ENCODE measurements around the gene TMEM272. TPM values are rescaled to one million over a fixed set of nuclear protein-coding genes. Genes with fewer than 3 reads are reported as not detected.

Gene TMEM272
- total RNA-seq, 1 experiment from 2014 or later: not detected

GRCh38 chr13:51795419-51795818 is 49.6 kb downstream of the TMEM272 start:
- no peak overlapping the region for H3K27ac Mint-ChIP-seq (ENCODE audit: low read depth, unreplicated experiment)
- no TSS peak for BruUV-seq (replicated peaks)
- no peak for DNase-seq (ENCODE audit: unreplicated experiment)
- TF ChIP-seq CTCF (IDR thresholded peaks at IDR 0.05; ENCODE audit: unreplicated experiment): no peak
- H3K4me3 Mint-ChIP-seq (ENCODE audit: unreplicated experiment): no peak overlapping the region
- no peaks in the 10 kb centered on the region for H3K9me3 Mint-ChIP-seq (ENCODE audit: unreplicated experiment)
- peaks cover 15% of the 10 kb centered on the region for H3K4me1 Mint-ChIP-seq (ENCODE audit: insufficient read depth, unreplicated experiment)
- intact Hi-C loops (cut with micrococcal nuclease): loop anchor here (5.0 to 10.0 kb wide), 3 partner anchors 208 to 511 kb away; partner anchors contain the start of gene INTS6
- H3K27me3 Mint-ChIP-seq (ENCODE audit: insufficient read depth, unreplicated experiment): no peaks in the 10 kb centered on the region
- ChIA-PET POLR2A (interaction anchor here (0.9 to 2.8 kb wide), 5 partner anchors 12 to 361 kb away, joined by 3 to 13 read pairs (median 6); partner anchors contain the start of gene INTS6), CTCF (interaction anchor here (0.7 to 5.8 kb wide), 13 partner anchors 9 to 670 kb away, joined by 3 to 49 read pairs (median 6); no protein-coding TSS in a partner anchor)
- no peaks in the 10 kb centered on the region for H3K36me3 Mint-ChIP-seq (ENCODE audit: insufficient read depth, unreplicated experiment)

GRCh38 chr13:51794964-51795363 is 50.0 kb downstream of the TMEM272 start:
- intact Hi-C loops (cut with micrococcal nuclease): loop anchor here (5.0 to 10.0 kb wide), 3 partner anchors 208 to 510 kb away; partner anchors contain the start of gene INTS6
- BruUV-seq (replicated peaks): no TSS peak
- no peak for TF ChIP-seq CTCF (IDR thresholded peaks at IDR 0.05; ENCODE audit: unreplicated experiment)
- CTCF ChIA-PET: interaction anchor here (0.6 to 5.8 kb wide), 14 partner anchors 9 to 895 kb away, joined by 3 to 49 read pairs (median 4); no protein-coding TSS in a partner anchor
- Mint-ChIP-seq H3K9me3 (ENCODE audit: unreplicated experiment) (no peaks in the 10 kb centered on the region), H3K27ac (ENCODE audit: low read depth, unreplicated experiment) (peak overlapping the region; percentile 71), H3K4me3 (ENCODE audit: unreplicated experiment) (no peak overlapping the region), H3K4me1 (ENCODE audit: insufficient read depth, unreplicated experiment) (peaks cover 15% of the 10 kb centered on the region), H3K36me3 (ENCODE audit: insufficient read depth, unreplicated experiment) (peaks cover 4% of the 10 kb centered on the region), H3K27me3 (ENCODE audit: insufficient read depth, unreplicated experiment) (no peaks in the 10 kb centered on the region)
- POLR2A ChIA-PET: interaction anchor here (0.9 to 2.8 kb wide), 5 partner anchors 12 to 360 kb away, joined by 3 to 13 read pairs (median 6); partner anchors contain the start of gene INTS6
- no peak for DNase-seq (ENCODE audit: unreplicated experiment)

GRCh38 chr13:51793570-51794271 is 51.3 kb downstream of the TMEM272 start:
- Mint-ChIP-seq H3K4me3 (ENCODE audit: unreplicated experiment) (no peak overlapping the region), H3K36me3 (ENCODE audit: insufficient read depth, unreplicated experiment) (peaks cover 6% of the 10 kb centered on the region), H3K4me1 (ENCODE audit: insufficient read depth, unreplicated experiment) (peaks cover 15% of the 10 kb centered on the region), H3K27ac (ENCODE audit: low read depth, unreplicated experiment) (peak overlapping the region; percentile 71), H3K27me3 (ENCODE audit: insufficient read depth, unreplicated experiment) (no peaks in the 10 kb centered on the region), H3K9me3 (ENCODE audit: unreplicated experiment) (no peaks in the 10 kb centered on the region)
- no TSS peak for BruUV-seq (replicated peaks)
- DNase-seq (ENCODE audit: unreplicated experiment): peak; percentile 83
- intact Hi-C loops (cut with micrococcal nuclease): loop anchor here (10.0 kb wide), 1 partner anchor 509 kb away; no protein-coding TSS in a partner anchor
- TF ChIP-seq CTCF (IDR thresholded peaks at IDR 0.05; ENCODE audit: unreplicated experiment): no peak
- POLR2A ChIA-PET: interaction anchor here (0.6 to 2.8 kb wide), 12 partner anchors 8 to 366 kb away, joined by 3 to 14 read pairs (median 4); partner anchors contain the start of gene INTS6
- CTCF ChIA-PET: interaction anchor here (0.8 to 1.6 kb wide), 8 partner anchors 11 to 516 kb away, joined by 3 to 5 read pairs (median 4); no protein-coding TSS in a partner anchor
